Stimulated activated CD4-positive, alpha-beta T cell treated with anti-CD3 and anti-CD28 coated beads, Interleukin-4, amount 100 ng/mL, for 1 hour (primary cell): ENCODE data around the gene COA3.

Experiments
- DNase-seq: peaks from one replicate; pipeline ENCODE4 v3.0.0-alpha.2; 2020

Gene COA3

DNA sequence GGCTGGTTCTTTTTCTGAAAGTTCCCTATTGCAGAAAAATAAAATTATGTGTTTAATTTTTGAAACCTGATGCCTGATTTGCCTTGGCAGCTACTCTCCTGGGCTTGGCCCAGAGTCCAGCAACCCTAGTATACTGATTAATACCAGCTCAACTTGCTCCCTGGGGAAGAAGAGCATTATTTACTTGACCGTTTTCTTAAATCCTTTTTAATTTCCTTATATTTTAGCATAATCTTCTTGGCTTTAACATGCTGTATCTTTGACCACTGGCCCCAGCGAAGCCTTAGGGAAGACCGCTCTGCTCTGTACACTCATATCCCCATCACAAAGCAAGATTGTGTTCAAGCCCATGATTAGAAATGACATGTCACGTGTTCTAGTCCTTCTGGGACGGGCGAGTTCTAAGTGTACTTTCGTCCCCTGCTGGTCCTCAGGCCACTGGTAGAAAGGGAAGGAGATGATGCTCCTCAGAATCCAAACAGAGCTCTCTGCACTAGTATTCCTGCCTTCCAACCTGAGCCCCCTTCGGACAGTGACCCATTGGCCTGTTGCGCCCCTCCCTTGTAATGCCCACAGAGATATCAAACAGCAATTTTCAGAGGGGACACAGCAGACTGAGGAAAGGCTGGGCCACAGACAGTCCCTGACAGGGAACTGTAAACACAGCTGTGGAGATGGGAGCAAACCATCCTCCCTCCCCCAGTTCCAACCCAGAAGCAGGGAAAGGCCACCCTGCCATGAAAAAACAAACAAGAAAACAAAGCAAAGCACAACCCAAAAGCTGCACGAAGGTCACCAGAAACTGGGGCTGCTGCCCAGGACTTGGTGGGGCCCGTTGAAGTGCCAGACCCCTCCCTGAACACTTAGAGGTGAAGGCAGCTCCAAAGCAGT, 49.4 kb downstream of the COA3 start:
- no peak for DNase-seq

- no peak for DNase-seq
These were observed 50.1 kb downstream of the COA3 start for GRCh38 chr17:42748202-42748907.
